IMR-90 (cell line): ENCODE data around the gene CNST. TPM values are rescaled to one million over a fixed set of nuclear protein-coding genes. Genes with fewer than 3 reads are reported as not detected.

Source experiments
- ATAC-seq: fragments of 200-7000 bp; cut with Tn5 transposase; 2 replicates; pipeline ENCODE4 v1.9.1; 2020; ENCODE audit warnings: low read depth, mild to moderate bottlenecking, moderate library complexity
- BruUV-seq: library from RNA; stranded (reverse); fragments of 400-500 nt; replicated peaks from 2 replicates; lab custom pipeline; 2021; lab: Mats Ljungman, UMichigan
- CTCF ChIA-PET: fragments of 300-600 bp; formaldehyde crosslinking; extraction: SDS; loops from one replicate; lab custom pipeline; 2021; ENCODE audit warnings: antibody characterized with exemption; lab: Yijun Ruan, JAX
- POLR2A ChIA-PET: fragments of 300-600 bp; sonication (Branson Sonifier 250); formaldehyde crosslinking; loops from one replicate; lab custom pipeline; 2022; ENCODE audit warnings: antibody characterized with exemption; ENCODE audit not compliant: unreplicated experiment; lab: Charles Lee
- DNase-seq: peaks from one replicate; pipeline ENCODE4 v3.0.0; 2013
- H2AFZ ChIP-seq: replicated peaks from 2 replicates; pipeline ENCODE3; 2013; ENCODE audit warnings: low read length, mild to moderate bottlenecking; ENCODE audit not compliant: poor library complexity
- H2AK5ac ChIP-seq: 2 replicates; pipeline ENCODE4 v1.6.1; 2013; ENCODE audit warnings: low read depth, low read length, inconsistent platforms
- H2AK9ac ChIP-seq: replicated peaks from 2 replicates; pipeline ENCODE3; 2013; ENCODE audit warnings: mild to moderate bottlenecking, low read depth, low read length, moderate library complexity; ENCODE audit not compliant: poor library complexity
- H2BK120ac ChIP-seq: 2 replicates; pipeline ENCODE4 v1.6.1; 2013; ENCODE audit warnings: low read depth, low read length, inconsistent platforms
- H2BK15ac ChIP-seq: 3 replicates; pipeline ENCODE4 v1.6.1; 2013; ENCODE audit warnings: low read depth, low read length, inconsistent platforms
- H2BK20ac ChIP-seq: 2 replicates; pipeline ENCODE4 v1.6.1; 2013; ENCODE audit warnings: low read depth, mild to moderate bottlenecking, inconsistent platforms, low read length, moderate library complexity
- H2BK5ac ChIP-seq: 2 replicates; pipeline ENCODE4 v1.6.1; 2013; ENCODE audit warnings: mild to moderate bottlenecking, low read depth, low read length, inconsistent platforms; ENCODE audit not compliant: poor library complexity, severe bottlenecking
- H3K14ac ChIP-seq: replicated peaks from 2 replicates; pipeline ENCODE4 v1.6.1; 2013; ENCODE audit warnings: low read depth, low read length, inconsistent platforms
- H3K18ac ChIP-seq: 2 replicates; pipeline ENCODE4 v1.6.1; 2013; ENCODE audit warnings: low read depth, low read length, control low read depth
- H3K23ac ChIP-seq: 2 replicates; pipeline ENCODE4 v1.6.1; 2013; ENCODE audit warnings: low read depth, low read length, inconsistent platforms
- H3K27ac ChIP-seq: 2 replicates; pipeline ENCODE4 v1.5.1; 2013; ENCODE audit warnings: mild to moderate bottlenecking, control low read depth, low read length; ENCODE audit not compliant: insufficient read depth
- H3K27me3 ChIP-seq: 2 replicates; pipeline ENCODE4 v1.6.1; 2013; ENCODE audit warnings: low read length; ENCODE audit not compliant: control insufficient read depth, insufficient read depth
- H3K36me3 ChIP-seq: 2 replicates; pipeline ENCODE4 v1.6.1; 2013; ENCODE audit warnings: low read length, mixed read lengths; ENCODE audit not compliant: control insufficient read depth, insufficient read depth
- H3K4ac ChIP-seq: 2 replicates; pipeline ENCODE4 v1.6.1; 2013; ENCODE audit warnings: low read depth, low read length, inconsistent platforms
- H3K4me1 ChIP-seq: 2 replicates; pipeline ENCODE4 v1.6.1; 2013; ENCODE audit warnings: low read length, mixed read lengths; ENCODE audit not compliant: control insufficient read depth, insufficient read depth
- H3K4me2 ChIP-seq: 2 replicates; pipeline ENCODE4 v1.6.1; 2013; ENCODE audit warnings: low read depth, mild to moderate bottlenecking, control low read depth, low read length, moderate library complexity
- H3K4me3 ChIP-seq: 2 replicates; pipeline ENCODE4 v1.5.1; 2013; ENCODE audit warnings: low read depth, mild to moderate bottlenecking, control low read depth, low read length, moderate library complexity; ENCODE audit not compliant: insufficient read depth
- H3K56ac ChIP-seq: 2 replicates; pipeline ENCODE4 v1.6.1; 2013; ENCODE audit warnings: low read length, inconsistent platforms; ENCODE audit not compliant: insufficient read depth; ENCODE audit errors: extremely low read depth
- H3K79me1 ChIP-seq, 2 experiments: 2 replicates each; pipeline ENCODE4 v1.6.1; 2013; ENCODE audit warnings: low read length in 2 of 2, inconsistent platforms in 1 of 2, low read depth in 1 of 2
- H3K9ac ChIP-seq: 2 replicates; pipeline ENCODE4 v1.6.1; 2013; ENCODE audit warnings: low read depth, low read length, control low read depth
- H3K9me1 ChIP-seq: 2 replicates; pipeline ENCODE4 v1.6.1; 2013; ENCODE audit warnings: low read length, inconsistent platforms; ENCODE audit not compliant: insufficient read depth
- H3K9me3 ChIP-seq: 2 replicates; pipeline ENCODE4 v1.6.1; 2013; ENCODE audit warnings: low read length; ENCODE audit not compliant: control insufficient read depth, insufficient read depth
- H4K20me1 ChIP-seq: 2 replicates; pipeline ENCODE4 v1.6.1; 2013; ENCODE audit warnings: low read length, inconsistent platforms; ENCODE audit not compliant: insufficient read depth
- H4K5ac ChIP-seq: 2 replicates; pipeline ENCODE4 v1.6.1; 2013; ENCODE audit warnings: mild to moderate bottlenecking, low read depth, low read length, control low read depth
- H4K8ac ChIP-seq, 2 experiments: 2 replicates each; pipeline ENCODE4 v1.6.1; 2013; ENCODE audit warnings: low read depth in 2 of 2, low read length in 2 of 2, control low read depth in 1 of 2, inconsistent platforms in 1 of 2
- H4K91ac ChIP-seq: 2 replicates; pipeline ENCODE4 v1.6.1; 2013; ENCODE audit warnings: low read depth, low read length, inconsistent platforms; ENCODE audit not compliant: insufficient read depth
- BHLHE40 ChIP-seq: fragments of 150-350 bp; IDR thresholded peaks from 2 replicates; pipeline ENCODE4 v1.6.1; 2016; ENCODE audit warnings: mild to moderate bottlenecking, low read depth, low read length
- CEBPB ChIP-seq: IDR thresholded peaks from 2 replicates; pipeline ENCODE4 v1.6.1; 2012; ENCODE audit warnings: low read depth, low read length, improper control_type of control experiment
- CHD1 ChIP-seq: IDR thresholded peaks from 2 replicates; pipeline ENCODE4 v1.6.1; 2012; ENCODE audit warnings: low read depth, low read length, improper control_type of control experiment
- SMC3 ChIP-seq: fragments of 150-350 bp; IDR thresholded peaks from 2 replicates; pipeline ENCODE4 v1.6.1; 2016; ENCODE audit warnings: low read depth, mild to moderate bottlenecking, antibody characterized with exemption, low read length, moderate library complexity
- WGBS, 2 experiments: methylation state at CpG; one replicate each; pipeline versions ENCODE4 v1.1.5 to v1.1.7; 2013; ENCODE audit warnings: missing lambda C conversion rate in 2 of 2; ENCODE audit not compliant: insufficient read length in 1 of 2; ENCODE audit errors: extremely low coverage in 2 of 2; 5-methylcytosine and 5-hydroxymethylcytosine counted together
- dilution Hi-C: fragments of 300-500 bp; cut with HindIII; formaldehyde crosslinking; loops from one replicate; pipeline ENCODE4 v1.14.3; 2018; ENCODE audit warnings: low sequenced_read_pairs; ENCODE audit not compliant: unreplicated experiment
- in situ Hi-C: fragments of 300-500 bp; cut with MboI; formaldehyde crosslinking; loops from 3 replicates; pipeline ENCODE4 v1.14.3; 2019; ENCODE audit warnings: low sequenced_read_pairs, inconsistent platforms, mixed read lengths
- intact Hi-C: fragments of 100-400 bp; cut with micrococcal nuclease; formaldehyde crosslinking; loops from 2 replicates; pipeline ENCODE4 v1.10.0; 2022
- polyA plus RNA-seq, 3 experiments: library from polyadenylated mRNA; depleted of rRNA; stranded (reverse); fragments of >200 nt; gene quantifications; 2 replicates each; pipeline ENCODE4 v1.2.3, GENCODE V29; 2012; ENCODE audit warnings: low replicate concordance in 1 of 3
- total RNA-seq: library from RNA; depleted of rRNA; stranded (reverse); fragments of >200 nt; gene quantifications from 2 replicates; pipeline ENCODE4 v1.2.3, GENCODE V29; 2012
- TF ChIP-seq, protein P1 (sequence below): fragments of 150-350 bp; IDR thresholded peaks from 2 replicates; pipeline ENCODE4 v1.6.1; 2016; ENCODE audit warnings: low read depth, mild to moderate bottlenecking, low read length, moderate library complexity, borderline replicate concordance
- TF ChIP-seq, protein P2 (sequence below): conservative IDR thresholded peaks from 2 replicates; pipeline ENCODE4 v1.5.1; 2012; ENCODE audit warnings: mild to moderate bottlenecking, low read depth, low read length, improper control_type of control experiment

CNST gene
- total and polyA plus RNA-seq, 2 of the 4 experiments (the other 2 are of a cell fraction) = 15.4 to 25.5 TPM

DNA sequence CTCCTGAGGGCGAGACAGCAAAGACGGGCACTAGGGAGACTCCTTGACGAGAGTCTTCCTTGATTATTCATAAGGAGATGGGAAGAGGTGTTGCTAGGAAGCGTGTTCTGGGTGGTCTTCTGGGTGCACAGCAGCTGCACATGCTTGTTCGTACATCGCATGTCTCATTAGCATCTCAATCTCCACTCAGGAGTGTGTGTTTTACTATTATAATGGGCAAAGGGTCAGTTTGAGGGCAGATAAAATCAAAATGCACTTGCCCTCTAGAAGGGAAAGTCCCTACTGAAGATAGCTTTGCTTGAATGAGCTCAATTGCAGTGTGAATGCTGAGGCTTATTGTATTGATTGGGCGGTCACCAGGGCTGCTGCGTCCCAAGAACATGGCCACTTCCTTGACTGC is 107.8 kb downstream of the CNST start:
- Histone ChIP-seq H3K4me1 (no peaks in the 10 kb centered on the region), H4K5ac (no peak overlapping the region), H2BK20ac (no peak overlapping the region), H3K9me3 (no peaks in the 10 kb centered on the region), H2AK9ac (no peak overlapping the region), H4K20me1 (no peaks in the 10 kb centered on the region), H4K91ac (no peak overlapping the region), H3K36me3 (no peaks in the 10 kb centered on the region; the same call in 1 of the 2 replicates), H3K23ac (no peak overlapping the region), H2AFZ (no peak overlapping the region), H3K27me3 (no peaks in the 10 kb centered on the region), H4K8ac (no peak overlapping the region), H3K56ac (no peak overlapping the region), H2BK5ac (no peak overlapping the region), H3K9ac (no peak overlapping the region), H3K27ac (no peak overlapping the region), H3K4me2 (no peak overlapping the region), H2AK5ac (no peak overlapping the region), H3K79me1 (0 out of 4 replicates have a peak, but pooled peaks cover 0 to under 1% of the 10 kb centered on the region in 2 experiments), H2BK120ac (no peak overlapping the region), H3K18ac (no peak overlapping the region), H3K4ac (no peak overlapping the region), H3K4me3 (no peak overlapping the region), H3K14ac (no peak overlapping the region), H2BK15ac (no peak overlapping the region), H3K9me1 (no peaks in the 10 kb centered on the region)
- ATAC-seq (no peak), DNase-seq (no peak)
- in situ Hi-C loops (no loop called here), dilution Hi-C loops (no loop called here), intact Hi-C loops (no loop called here)
- no TSS peak for BruUV-seq
- ChIA-PET CTCF (interaction anchor here (0.6 kb wide), 1 partner anchor 72 kb away, joined by 4 read pairs; no protein-coding TSS in a partner anchor), POLR2A (no interaction called here)
- TF ChIP-seq, protein P1, sequence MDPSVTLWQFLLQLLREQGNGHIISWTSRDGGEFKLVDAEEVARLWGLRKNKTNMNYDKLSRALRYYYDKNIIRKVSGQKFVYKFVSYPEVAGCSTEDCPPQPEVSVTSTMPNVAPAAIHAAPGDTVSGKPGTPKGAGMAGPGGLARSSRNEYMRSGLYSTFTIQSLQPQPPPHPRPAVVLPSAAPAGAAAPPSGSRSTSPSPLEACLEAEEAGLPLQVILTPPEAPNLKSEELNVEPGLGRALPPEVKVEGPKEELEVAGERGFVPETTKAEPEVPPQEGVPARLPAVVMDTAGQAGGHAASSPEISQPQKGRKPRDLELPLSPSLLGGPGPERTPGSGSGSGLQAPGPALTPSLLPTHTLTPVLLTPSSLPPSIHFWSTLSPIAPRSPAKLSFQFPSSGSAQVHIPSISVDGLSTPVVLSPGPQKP = no peak
- TF ChIP-seq CHD1 (no peak), SMC3 (no peak), CEBPB (no peak), BHLHE40 (no peak)
- TF ChIP-seq, protein P2, sequence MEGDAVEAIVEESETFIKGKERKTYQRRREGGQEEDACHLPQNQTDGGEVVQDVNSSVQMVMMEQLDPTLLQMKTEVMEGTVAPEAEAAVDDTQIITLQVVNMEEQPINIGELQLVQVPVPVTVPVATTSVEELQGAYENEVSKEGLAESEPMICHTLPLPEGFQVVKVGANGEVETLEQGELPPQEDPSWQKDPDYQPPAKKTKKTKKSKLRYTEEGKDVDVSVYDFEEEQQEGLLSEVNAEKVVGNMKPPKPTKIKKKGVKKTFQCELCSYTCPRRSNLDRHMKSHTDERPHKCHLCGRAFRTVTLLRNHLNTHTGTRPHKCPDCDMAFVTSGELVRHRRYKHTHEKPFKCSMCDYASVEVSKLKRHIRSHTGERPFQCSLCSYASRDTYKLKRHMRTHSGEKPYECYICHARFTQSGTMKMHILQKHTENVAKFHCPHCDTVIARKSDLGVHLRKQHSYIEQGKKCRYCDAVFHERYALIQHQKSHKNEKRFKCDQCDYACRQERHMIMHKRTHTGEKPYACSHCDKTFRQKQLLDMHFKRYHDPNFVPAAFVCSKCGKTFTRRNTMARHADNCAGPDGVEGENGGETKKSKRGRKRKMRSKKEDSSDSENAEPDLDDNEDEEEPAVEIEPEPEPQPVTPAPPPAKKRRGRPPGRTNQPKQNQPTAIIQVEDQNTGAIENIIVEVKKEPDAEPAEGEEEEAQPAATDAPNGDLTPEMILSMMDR = no peak
- WGBS, 2 experiments = 100% methylated on average over 2 of the region's 8 CpGs; no CpG with 5 or more reads in 1 of the 2 experiments
